VCaP (cell line): Measurements from ENCODE around the gene KCNK17.

Experiments used
- H3K27ac ChIP-seq: fragments of 450-650 bp; 2 replicates; pipeline ENCODE4 v1.5.1; 2017
- TF ChIP-seq, protein P1 (sequence below): fragments of 450-650 bp; conservative IDR thresholded peaks from 2 replicates; pipeline ENCODE4 v1.5.1; 2017; ENCODE audit warnings: mild to moderate bottlenecking, moderate library complexity

KCNK17 gene

DNA sequence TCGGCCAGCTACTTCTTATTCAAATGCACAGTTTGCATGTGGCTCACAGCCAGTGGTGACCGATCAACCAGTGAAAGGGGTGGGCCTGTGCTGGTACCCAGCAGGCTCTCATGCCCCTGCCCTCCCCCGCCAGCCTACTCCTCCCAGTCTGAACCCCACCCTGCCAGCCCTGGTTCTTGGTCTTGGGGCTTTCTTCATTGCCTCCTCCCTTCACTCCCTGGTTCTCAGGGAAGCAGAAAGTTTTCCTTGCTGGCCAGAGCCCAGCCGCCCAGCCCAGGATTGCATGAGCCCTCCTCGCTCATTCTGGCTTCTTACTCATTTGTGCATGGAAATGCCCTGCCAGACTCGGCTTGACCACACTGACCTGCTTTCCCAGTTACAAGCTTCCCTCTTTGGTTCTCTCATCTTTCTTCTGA is 40.8 kb downstream of the KCNK17 start:
- TF ChIP-seq, protein P1, sequence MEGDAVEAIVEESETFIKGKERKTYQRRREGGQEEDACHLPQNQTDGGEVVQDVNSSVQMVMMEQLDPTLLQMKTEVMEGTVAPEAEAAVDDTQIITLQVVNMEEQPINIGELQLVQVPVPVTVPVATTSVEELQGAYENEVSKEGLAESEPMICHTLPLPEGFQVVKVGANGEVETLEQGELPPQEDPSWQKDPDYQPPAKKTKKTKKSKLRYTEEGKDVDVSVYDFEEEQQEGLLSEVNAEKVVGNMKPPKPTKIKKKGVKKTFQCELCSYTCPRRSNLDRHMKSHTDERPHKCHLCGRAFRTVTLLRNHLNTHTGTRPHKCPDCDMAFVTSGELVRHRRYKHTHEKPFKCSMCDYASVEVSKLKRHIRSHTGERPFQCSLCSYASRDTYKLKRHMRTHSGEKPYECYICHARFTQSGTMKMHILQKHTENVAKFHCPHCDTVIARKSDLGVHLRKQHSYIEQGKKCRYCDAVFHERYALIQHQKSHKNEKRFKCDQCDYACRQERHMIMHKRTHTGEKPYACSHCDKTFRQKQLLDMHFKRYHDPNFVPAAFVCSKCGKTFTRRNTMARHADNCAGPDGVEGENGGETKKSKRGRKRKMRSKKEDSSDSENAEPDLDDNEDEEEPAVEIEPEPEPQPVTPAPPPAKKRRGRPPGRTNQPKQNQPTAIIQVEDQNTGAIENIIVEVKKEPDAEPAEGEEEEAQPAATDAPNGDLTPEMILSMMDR: no peak
- no peak overlapping the region for H3K27ac ChIP-seq

DNA sequence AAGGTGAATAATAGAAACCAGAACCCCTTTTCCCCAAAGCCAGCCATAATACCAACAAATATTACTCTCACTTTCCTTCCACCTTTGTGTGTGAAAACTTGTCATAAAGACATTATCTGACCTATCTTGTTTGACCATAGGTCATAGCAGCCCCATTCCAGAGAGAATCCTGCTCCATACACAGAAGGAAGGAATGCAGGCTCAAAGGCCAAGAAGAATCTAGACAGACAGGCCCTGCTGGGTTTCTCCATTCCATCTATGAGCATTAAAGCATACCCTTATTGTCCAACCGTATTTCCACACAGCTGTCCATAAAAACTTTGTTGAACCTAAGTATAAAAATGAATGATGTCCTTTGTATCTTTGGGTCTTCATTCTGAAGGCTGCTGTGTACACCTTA is 44.3 kb downstream of the KCNK17 start:
- TF ChIP-seq, protein P1: no peak
- no peak overlapping the region for H3K27ac ChIP-seq

GRCh38 chr6:39268721-39269120 is 45.5 kb downstream of the KCNK17 start:
- TF ChIP-seq, protein P1: no peak
- H3K27ac ChIP-seq: no peak overlapping the region

DNA sequence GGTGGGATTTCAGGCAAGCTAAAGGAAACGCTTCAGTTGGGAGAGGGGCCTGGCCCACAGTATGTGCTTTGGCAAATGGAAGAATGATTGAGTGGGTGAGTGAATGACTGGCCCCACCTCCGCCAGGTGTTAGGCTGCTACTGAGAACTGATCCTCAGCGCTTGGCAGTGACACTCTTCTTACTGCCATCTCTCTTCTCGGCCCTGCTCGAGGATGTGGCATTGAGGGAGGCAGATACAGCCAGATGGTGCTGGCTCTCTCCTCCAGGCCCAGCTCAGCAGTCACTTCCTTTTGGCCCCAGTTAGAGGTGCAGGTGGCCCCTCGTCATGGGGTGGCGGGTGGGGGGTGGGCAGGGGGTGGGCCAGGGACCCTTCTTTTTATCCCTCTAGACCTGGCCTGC is 46.0 kb downstream of the KCNK17 start:
- TF ChIP-seq, protein P1: no peak
- H3K27ac ChIP-seq: no peak overlapping the region

- TF ChIP-seq, protein P1: no peak
- peak overlapping the region; percentile 63 for H3K27ac ChIP-seq
Measured at GRCh38 chr6:39266782-39267355, 47.4 kb downstream of the KCNK17 start.

- H3K27ac ChIP-seq: peak overlapping the region; percentile 63
- TF ChIP-seq, protein P1: no peak
Measured at GRCh38 chr6:39266375-39266774, 47.8 kb downstream of the KCNK17 start.

GRCh38 chr6:39263303-39264037 is 50.7 kb downstream of the KCNK17 start:
- no peak overlapping the region for H3K27ac ChIP-seq
- TF ChIP-seq, protein P1: no peak
